Measurements from ENCODE around the gene INPP4A. TPM values are rescaled to one million over a fixed set of nuclear protein-coding genes. Genes with fewer than 3 reads are reported as not detected.
A peak's percentile ranks its signal among the peaks of the same experiment; 100 is the strongest.
"Not testable (repeated sequence)": the region's sequence is repeated elsewhere in the genome, so short reads cannot be mapped to it uniquely, and the experiment has no call there.

INPP4A gene
- total and polyA plus RNA-seq, 12 donors: 3.8 to 31.2 (median 21.1) TPM

DNA sequence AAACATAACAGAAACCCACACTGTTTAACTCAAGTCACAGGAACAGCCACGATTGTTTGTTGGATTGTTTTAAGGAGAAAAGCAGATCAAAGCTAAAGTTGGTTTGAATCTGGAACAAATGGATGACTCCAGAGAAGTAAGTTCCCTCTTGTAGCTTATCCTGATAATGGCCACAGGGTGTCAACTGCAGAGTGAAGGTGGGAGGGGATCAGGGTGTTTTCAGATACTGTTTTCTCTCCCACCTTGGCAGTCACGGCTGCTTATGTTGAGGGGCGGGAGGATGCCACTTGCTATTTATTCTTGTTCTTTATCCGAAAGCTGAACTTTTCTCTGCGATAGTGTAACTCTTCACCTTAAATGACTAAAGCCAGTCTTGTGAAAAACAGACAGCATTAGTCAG lies 36.5 kb upstream of the INPP4A start:
- DNase-seq: no peak
- Histone ChIP-seq H3K27me3 (no peaks in the 10 kb centered on the region), H3K36me3 (no peaks in the 10 kb centered on the region), H3K4me1 (peaks cover 0 to 7% (median 4%) of the 10 kb centered on the region in 9 donors), H3K27ac (no peak overlapping the region), H3K4me3 (no peak overlapping the region), H3K9me3 (no peaks in the 10 kb centered on the region)
- ATAC-seq: no peak
- WGBS, 2 donors: 68 to 75% methylated on average over 5 of the region's 5 CpGs
- TF ChIP-seq, protein P1, sequence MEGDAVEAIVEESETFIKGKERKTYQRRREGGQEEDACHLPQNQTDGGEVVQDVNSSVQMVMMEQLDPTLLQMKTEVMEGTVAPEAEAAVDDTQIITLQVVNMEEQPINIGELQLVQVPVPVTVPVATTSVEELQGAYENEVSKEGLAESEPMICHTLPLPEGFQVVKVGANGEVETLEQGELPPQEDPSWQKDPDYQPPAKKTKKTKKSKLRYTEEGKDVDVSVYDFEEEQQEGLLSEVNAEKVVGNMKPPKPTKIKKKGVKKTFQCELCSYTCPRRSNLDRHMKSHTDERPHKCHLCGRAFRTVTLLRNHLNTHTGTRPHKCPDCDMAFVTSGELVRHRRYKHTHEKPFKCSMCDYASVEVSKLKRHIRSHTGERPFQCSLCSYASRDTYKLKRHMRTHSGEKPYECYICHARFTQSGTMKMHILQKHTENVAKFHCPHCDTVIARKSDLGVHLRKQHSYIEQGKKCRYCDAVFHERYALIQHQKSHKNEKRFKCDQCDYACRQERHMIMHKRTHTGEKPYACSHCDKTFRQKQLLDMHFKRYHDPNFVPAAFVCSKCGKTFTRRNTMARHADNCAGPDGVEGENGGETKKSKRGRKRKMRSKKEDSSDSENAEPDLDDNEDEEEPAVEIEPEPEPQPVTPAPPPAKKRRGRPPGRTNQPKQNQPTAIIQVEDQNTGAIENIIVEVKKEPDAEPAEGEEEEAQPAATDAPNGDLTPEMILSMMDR (IDR thresholded peaks at IDR 0.05): no peak
- intact Hi-C loops (cut with DNase I): no loop called here

DNA sequence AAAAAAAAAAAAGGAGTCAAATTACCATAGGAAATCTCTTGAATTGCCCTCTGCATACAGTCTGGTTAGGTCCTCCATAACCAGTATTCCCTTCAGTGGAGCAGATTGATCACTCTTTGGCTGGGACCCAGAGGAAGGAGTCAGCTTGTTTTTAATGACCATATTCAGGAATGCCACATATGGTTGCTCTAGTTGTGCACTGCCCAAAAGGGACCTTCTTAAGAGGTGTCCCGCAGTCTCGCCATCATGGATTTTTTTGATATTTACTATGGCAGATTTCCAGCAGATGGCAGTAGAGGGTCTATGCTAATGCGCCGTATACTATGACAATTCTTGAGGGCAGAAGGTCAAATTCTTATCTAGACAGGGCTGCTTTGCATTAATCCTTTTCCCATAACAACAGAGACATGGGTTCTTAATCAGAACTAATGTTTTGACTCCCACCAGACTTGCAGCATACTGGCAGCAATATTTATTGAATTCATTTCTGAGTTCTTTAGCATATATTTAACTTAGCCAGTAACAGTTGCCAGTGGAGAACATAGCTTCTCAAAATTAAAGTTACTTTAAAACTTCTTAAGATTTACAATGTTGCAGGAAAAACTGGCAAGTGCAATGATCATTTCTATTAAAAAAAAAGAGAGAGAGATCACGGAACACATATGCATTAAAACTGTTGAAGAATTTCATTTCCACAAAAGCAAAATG lies 31.8 kb upstream of the INPP4A start:
- peak in 1 of 2 donors; percentile 56 for DNase-seq

DNA sequence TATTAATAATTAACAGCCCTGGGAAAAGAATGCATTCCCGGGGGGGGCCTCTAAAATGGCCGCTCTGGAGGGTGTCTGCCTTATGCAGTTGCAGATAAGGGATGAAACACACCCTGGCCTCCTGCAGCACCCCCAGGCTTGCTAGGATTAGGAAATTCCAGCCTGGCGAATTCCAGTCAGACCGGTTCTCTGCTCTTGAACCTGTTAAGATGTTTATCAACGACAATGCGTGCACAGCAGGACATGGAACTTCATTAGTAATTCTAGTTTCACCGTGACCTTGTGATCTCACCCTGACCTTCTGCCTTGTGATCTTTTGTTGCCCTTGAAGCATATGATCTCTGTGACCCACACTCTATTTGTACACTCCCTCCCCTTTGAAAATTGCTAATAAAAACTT lies 30.4 kb upstream of the INPP4A start:
- H3K27ac ChIP-seq, ATAC-seq, H3K36me3 ChIP-seq, H3K9me3 ChIP-seq, DNase-seq, H3K27me3 ChIP-seq, H3K4me3 ChIP-seq, H3K4me1 ChIP-seq: not testable (repeated sequence)
- intact Hi-C loops (cut with DNase I): loop anchor here (5.0 to 10.0 kb wide), 10 partner anchors 101 to 423 kb away; partner anchors contain the start of genes COA5 (in 3 of the 10) and UNC50 (in 3 of the 10)
- WGBS, 2 donors: 94 to 96% methylated on average over 7 of the region's 7 CpGs

More for the DNA sequence above, 31.8 kb upstream of the INPP4A start:
- ATAC-seq: peak; percentile 74 to 91 (median 82)
- H3K27ac ChIP-seq: no peak overlapping the region
- H3K9me3 ChIP-seq: peaks cover 0 to 8% (median 0%) of the 10 kb centered on the region in 11 donors
- H3K4me1 ChIP-seq: peaks cover 0 to 8% (median 5%) of the 10 kb centered on the region in 9 donors
- intact Hi-C loops (cut with DNase I): loop anchor here (2.0 to 10.0 kb wide), 13 partner anchors 102 to 424 kb away; partner anchors contain the start of genes COA5 (in 3 of the 10) and UNC50 (in 3 of the 10)
- WGBS, 2 donors: 25 to 30% methylated on average over 5 of the region's 5 CpGs
- no peaks in the 10 kb centered on the region for H3K27me3 ChIP-seq
- TF ChIP-seq, protein P1 (IDR thresholded peaks at IDR 0.05): peak; percentile 73 to 88 (median 80)
- no peak overlapping the region for H3K4me3 ChIP-seq
- no peaks in the 10 kb centered on the region for H3K36me3 ChIP-seq

DNA sequence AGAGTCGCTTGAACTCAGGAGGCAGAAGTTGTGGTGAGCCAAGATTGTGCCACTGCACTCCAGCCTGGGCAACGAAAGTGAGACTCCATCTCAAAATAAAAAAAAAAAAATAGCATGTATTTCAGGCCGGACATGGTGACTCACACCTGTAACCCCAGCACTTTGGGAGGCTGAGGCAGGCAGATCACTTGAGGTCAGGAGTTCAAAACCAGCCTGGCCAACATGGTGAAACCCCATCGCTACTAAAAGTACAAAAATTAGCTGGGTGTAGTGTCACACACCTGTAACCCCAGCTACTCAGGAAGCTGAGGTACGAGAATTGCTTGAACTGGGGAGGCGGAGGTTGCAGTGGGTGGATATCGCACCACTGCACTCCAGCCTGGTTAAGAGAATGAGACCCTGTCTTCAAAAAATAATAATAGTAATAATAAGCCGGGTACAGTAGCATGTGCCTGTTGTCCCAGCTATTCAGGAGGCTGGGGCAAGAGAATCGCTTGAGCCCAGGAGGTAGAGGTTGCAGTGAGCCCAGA lies 28.9 kb upstream of the INPP4A start:
- not testable (repeated sequence) for H3K36me3 ChIP-seq, H3K4me3 ChIP-seq, H3K27me3 ChIP-seq, DNase-seq, ATAC-seq, H3K27ac ChIP-seq, H3K9me3 ChIP-seq
- 89 to 94% methylated on average over 9 of the region's 9 CpGs for WGBS, 2 donors
- intact Hi-C loops (cut with DNase I): loop anchor here in 9 of 10 donors (5.0 to 10.0 kb wide), 8 partner anchors 97 to 419 kb away; partner anchors contain the start of genes COA5 (in 3 of the 9) and UNC50 (in 3 of the 9)
- H3K4me1 ChIP-seq: peaks cover 0 to 23% (median 11%) of the 10 kb centered on the region in 9 donors

DNA sequence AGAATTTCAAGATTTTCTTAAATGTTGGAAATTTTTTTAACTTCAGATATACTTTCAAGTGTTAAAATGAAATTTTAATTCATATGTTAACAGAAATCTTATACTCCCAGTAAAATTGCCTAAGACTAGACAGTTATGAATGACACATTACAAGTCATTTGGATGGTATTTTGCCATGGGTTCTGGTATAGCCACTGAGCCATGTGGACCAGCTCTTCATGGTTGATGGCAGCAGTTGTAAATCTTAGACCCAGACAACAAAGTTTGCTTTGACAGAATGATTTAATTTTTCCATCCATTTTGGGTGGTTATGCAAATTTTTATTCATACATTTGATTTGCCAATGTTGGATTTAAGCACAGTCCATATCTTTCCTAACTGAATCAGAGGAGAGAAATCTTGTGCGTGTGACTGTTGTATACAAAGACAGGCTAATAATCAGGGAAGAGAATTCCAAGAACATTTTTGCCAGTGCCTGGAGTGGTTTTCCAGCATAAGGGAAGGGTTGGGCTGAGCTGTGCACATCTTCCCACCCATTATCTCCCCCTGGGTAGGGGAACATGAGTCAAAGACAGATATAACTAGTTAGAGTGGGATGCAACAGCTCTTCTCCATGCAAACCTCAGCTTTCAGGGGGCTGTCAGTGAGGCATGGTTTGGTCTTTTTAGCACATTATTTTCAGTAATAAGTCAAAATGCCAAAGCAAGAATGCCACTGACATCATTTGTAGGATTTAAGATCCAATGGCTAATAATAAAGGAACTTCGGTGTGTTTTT lies 28.1 kb upstream of the INPP4A start:
- WGBS, 2 donors: 87% methylated on average over 2 of the region's 2 CpGs
- no peaks in the 10 kb centered on the region for H3K27me3 ChIP-seq
- ATAC-seq (no peak), DNase-seq (no peak)
- H3K9me3 ChIP-seq: peaks cover 0 to 8% (median 0%) of the 10 kb centered on the region in 11 donors
- no peak overlapping the region for H3K4me3 ChIP-seq
- H3K27ac ChIP-seq: no peak overlapping the region
- H3K4me1 ChIP-seq: peaks cover 0 to 24% (median 11%) of the 10 kb centered on the region in 9 donors
- TF ChIP-seq, protein P1 (IDR thresholded peaks at IDR 0.05): no peak
- intact Hi-C loops (cut with DNase I): loop anchor here in 9 of 10 donors (5.0 to 10.0 kb wide), 8 partner anchors 96 to 418 kb away; partner anchors contain the start of genes COA5 (in 3 of the 9) and UNC50 (in 3 of the 9)
- no peaks in the 10 kb centered on the region for H3K36me3 ChIP-seq
